ENCODE measurements around the gene MATN1.

DNA sequence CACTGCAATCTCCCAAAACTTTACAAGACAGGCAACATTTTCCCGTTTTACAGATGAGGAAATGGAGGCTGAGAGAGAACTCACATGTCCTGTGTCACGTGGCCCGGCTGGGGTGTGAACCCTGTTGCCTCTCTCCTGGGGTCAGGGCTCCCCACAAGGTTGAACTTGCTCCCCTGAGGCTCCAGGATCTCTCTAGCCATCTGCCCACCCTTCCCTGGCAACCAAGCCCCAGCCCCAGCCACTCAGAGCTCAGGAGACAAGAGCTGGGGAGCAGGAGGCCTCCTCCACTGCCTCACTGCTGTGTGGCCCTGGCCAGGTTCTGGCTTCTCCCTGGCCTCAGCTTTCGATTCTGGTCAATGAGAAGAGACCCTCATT lies 22.4 kb upstream of the MATN1 start:
- TF ChIP-seq CTCF (IDR thresholded peaks at IDR 0.05; ENCODE audit: low read depth, low read length, missing input control): no peak
- TF ChIP-seq YY1 (IDR thresholded peaks at IDR 0.05): no peak
- TF ChIP-seq, protein P1, sequence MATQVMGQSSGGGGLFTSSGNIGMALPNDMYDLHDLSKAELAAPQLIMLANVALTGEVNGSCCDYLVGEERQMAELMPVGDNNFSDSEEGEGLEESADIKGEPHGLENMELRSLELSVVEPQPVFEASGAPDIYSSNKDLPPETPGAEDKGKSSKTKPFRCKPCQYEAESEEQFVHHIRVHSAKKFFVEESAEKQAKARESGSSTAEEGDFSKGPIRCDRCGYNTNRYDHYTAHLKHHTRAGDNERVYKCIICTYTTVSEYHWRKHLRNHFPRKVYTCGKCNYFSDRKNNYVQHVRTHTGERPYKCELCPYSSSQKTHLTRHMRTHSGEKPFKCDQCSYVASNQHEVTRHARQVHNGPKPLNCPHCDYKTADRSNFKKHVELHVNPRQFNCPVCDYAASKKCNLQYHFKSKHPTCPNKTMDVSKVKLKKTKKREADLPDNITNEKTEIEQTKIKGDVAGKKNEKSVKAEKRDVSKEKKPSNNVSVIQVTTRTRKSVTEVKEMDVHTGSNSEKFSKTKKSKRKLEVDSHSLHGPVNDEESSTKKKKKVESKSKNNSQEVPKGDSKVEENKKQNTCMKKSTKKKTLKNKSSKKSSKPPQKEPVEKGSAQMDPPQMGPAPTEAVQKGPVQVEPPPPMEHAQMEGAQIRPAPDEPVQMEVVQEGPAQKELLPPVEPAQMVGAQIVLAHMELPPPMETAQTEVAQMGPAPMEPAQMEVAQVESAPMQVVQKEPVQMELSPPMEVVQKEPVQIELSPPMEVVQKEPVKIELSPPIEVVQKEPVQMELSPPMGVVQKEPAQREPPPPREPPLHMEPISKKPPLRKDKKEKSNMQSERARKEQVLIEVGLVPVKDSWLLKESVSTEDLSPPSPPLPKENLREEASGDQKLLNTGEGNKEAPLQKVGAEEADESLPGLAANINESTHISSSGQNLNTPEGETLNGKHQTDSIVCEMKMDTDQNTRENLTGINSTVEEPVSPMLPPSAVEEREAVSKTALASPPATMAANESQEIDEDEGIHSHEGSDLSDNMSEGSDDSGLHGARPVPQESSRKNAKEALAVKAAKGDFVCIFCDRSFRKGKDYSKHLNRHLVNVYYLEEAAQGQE (IDR thresholded peaks at IDR 0.05): no peak
- TF ChIP-seq, protein P2, sequence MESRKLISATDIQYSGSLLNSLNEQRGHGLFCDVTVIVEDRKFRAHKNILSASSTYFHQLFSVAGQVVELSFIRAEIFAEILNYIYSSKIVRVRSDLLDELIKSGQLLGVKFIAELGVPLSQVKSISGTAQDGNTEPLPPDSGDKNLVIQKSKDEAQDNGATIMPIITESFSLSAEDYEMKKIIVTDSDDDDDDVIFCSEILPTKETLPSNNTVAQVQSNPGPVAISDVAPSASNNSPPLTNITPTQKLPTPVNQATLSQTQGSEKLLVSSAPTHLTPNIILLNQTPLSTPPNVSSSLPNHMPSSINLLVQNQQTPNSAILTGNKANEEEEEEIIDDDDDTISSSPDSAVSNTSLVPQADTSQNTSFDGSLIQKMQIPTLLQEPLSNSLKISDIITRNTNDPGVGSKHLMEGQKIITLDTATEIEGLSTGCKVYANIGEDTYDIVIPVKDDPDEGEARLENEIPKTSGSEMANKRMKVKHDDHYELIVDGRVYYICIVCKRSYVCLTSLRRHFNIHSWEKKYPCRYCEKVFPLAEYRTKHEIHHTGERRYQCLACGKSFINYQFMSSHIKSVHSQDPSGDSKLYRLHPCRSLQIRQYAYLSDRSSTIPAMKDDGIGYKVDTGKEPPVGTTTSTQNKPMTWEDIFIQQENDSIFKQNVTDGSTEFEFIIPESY (IDR thresholded peaks at IDR 0.05): no peak
- no peak for TF ChIP-seq SP1 (IDR thresholded peaks at IDR 0.05)
